Hematopoietic multipotent progenitor cell (in vitro differentiated cells): ENCODE results near the gene SLC22A13. TPM values are rescaled to one million over a fixed set of nuclear protein-coding genes. Genes with fewer than 3 reads are reported as not detected.

Source experiments
- DNase-seq, 3 donors: peaks; one replicate each; pipeline ENCODE4 v3.0.0-alpha.2; 2011 to 2015; ENCODE audit warnings: low read depth in 2 of 3, low spot score in 2 of 3
- small RNA-seq: library from RNA; depleted of rRNA; stranded (forward); fragments of <200 nt; gene quantifications from one replicate; pipeline ENCODE3, GENCODE V24; 2012
- total RNA-seq: library from RNA; depleted of rRNA; stranded (reverse); fragments of >200 nt; gene quantifications from one replicate; pipeline ENCODE4 v1.2.3, GENCODE V29; 2012

The SLC22A13 gene
- total RNA-seq, 1 donor = 0.27 TPM

GRCh38 chr3:38325256-38325655, 59.6 kb downstream of the SLC22A13 start:
- no peak for DNase-seq

GRCh38 chr3:38327335-38328009, 61.9 kb downstream of the SLC22A13 start:
- peak in 1 of 3 donors; percentile 13 for DNase-seq

Small RNAs within 50 kb of the gene (small RNA-seq; reads per million reads assigned to genes)
- gene RNU6-235P = not detected

Other genes with a start within 250 kb of the SLC22A13 start
- 12.1 TPM for gene PLCD1, start 236.2 kb upstream of the SLC22A13 start, total RNA-seq
- 0.54 TPM for gene DLEC1, start 226.6 kb upstream of the SLC22A13 start, total RNA-seq
- 43.1 TPM for gene ACAA1, start 128.7 kb upstream of the SLC22A13 start, total RNA-seq
- gene MYD88, start 127.2 kb upstream of the SLC22A13 start, total RNA-seq = 27.5 TPM
- gene OXSR1, start 100.3 kb upstream of the SLC22A13 start, total RNA-seq = 15.1 TPM
- gene SLC22A14, start 16.5 kb downstream of the SLC22A13 start, total RNA-seq = under 0.01 TPM
- 1.9 TPM for gene XYLB, start 81.0 kb downstream of the SLC22A13 start, total RNA-seq
- gene ACVR2B, start 188.1 kb downstream of the SLC22A13 start, total RNA-seq = 6.5 TPM
- 6.5 TPM for gene EXOG, start 230.5 kb downstream of the SLC22A13 start, total RNA-seq